ENCODE measurements around the gene COPE. TPM values are rescaled to one million over a fixed set of nuclear protein-coding genes. Genes with fewer than 3 reads are reported as not detected.

Gene COPE
- total RNA-seq, 4 donors from 2014 or later, result 121 to 195 (median 152) TPM

DNA sequence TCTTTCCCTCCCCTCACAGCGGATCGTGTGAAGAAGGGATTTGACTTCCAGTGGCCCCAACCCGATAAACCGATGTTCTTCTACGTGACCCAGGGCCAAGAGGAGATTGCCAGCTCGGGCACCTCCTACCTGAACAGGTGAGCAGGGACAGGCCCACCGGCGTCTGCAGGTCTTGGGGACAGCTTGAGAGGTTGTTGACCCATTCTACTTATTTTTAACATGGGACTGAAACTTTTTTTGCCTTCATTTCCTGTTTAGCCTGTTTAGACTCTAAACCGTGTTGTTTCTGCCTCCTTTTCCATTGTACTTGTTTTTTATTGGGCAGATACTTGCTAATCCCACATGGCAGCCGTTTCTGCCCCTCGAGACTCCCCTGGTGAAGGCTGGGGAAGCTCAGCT is 58.9 kb downstream of the COPE start:
- H3K27ac ChIP-seq, result peak overlapping the region in 1 of 4 donors; percentile 36
- H3K36me3 ChIP-seq, result peaks cover 0 to 100% of the 10 kb centered on the region in 2 donors
- WGBS, 2 donors (ENCODE audit: low coverage in 1 of 2), result 75 to 80% methylated on average over 3 to 10 of the region's 11 CpGs
- peaks cover 0 to 25% (median 3%) of the 10 kb centered on the region in 3 donors for H3K4me1 ChIP-seq
- no peaks in the 10 kb centered on the region for H3K9me3 ChIP-seq
- no peak for ATAC-seq
- no peak overlapping the region for H3K4me3 ChIP-seq
- H3K27me3 ChIP-seq, result no peaks in the 10 kb centered on the region
- TF ChIP-seq EP300 (IDR thresholded peaks at IDR 0.05) (no peak), POLR2A (IDR thresholded peaks at IDR 0.05) (no peak), POLR2AphosphoS5 (IDR thresholded peaks at IDR 0.05) (no peak)
- TF ChIP-seq, protein P1, sequence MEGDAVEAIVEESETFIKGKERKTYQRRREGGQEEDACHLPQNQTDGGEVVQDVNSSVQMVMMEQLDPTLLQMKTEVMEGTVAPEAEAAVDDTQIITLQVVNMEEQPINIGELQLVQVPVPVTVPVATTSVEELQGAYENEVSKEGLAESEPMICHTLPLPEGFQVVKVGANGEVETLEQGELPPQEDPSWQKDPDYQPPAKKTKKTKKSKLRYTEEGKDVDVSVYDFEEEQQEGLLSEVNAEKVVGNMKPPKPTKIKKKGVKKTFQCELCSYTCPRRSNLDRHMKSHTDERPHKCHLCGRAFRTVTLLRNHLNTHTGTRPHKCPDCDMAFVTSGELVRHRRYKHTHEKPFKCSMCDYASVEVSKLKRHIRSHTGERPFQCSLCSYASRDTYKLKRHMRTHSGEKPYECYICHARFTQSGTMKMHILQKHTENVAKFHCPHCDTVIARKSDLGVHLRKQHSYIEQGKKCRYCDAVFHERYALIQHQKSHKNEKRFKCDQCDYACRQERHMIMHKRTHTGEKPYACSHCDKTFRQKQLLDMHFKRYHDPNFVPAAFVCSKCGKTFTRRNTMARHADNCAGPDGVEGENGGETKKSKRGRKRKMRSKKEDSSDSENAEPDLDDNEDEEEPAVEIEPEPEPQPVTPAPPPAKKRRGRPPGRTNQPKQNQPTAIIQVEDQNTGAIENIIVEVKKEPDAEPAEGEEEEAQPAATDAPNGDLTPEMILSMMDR (IDR thresholded peaks at IDR 0.05), result no peak

DNA sequence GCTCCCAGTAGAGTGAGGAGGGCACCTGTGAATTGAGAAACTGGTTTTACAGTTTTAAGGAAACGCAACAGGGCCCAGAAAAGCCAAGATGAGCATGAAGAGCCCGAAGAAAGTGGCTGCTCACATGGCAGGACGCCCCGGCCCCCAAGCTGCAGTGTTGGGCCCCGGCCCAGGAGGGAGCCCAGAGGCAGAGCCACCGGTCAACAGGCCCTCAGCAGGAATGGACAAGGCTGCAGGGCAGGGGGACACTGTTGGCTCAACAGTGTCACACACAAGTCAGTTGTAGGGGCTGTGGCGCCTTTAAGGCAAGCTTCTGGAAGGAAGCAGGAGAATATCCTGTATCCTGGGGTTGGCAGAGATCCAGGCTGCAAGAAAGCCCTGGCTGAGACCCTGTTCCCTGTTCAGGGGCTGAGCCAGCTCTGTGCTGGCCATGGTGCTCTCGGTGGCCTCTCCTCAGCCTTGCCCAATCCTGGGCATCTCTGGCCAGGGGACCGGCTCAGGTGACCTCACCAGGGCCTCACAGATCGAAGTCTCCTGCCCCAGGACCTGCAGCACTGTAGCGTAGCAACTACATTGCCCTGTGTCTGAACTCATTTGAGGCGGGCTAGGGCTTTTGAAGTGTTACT is 59.4 kb downstream of the COPE start:
- no peak for TF ChIP-seq EP300 (IDR thresholded peaks at IDR 0.05)
- no peak for TF ChIP-seq POLR2AphosphoS5 (IDR thresholded peaks at IDR 0.05)
- no peak for TF ChIP-seq POLR2A (IDR thresholded peaks at IDR 0.05)
- TF ChIP-seq, protein P1 (IDR thresholded peaks at IDR 0.05), result no peak
- Histone ChIP-seq H3K36me3 (peaks cover 0 to 100% of the 10 kb centered on the region in 2 donors), H3K27me3 (no peaks in the 10 kb centered on the region), H3K4me3 (no peak overlapping the region), H3K4me1 (peaks cover 0 to 25% (median 3%) of the 10 kb centered on the region in 3 donors), H3K27ac (peak overlapping the region in 1 of 4 donors; percentile 36), H3K9me3 (no peaks in the 10 kb centered on the region)
- peak; percentile 46 for ATAC-seq
- WGBS, 2 donors (ENCODE audit: low coverage in 1 of 2), result 60% methylated on average over 1 of the region's 12 CpGs; no CpG with 5 or more reads in 1 of the 2 donors

DNA sequence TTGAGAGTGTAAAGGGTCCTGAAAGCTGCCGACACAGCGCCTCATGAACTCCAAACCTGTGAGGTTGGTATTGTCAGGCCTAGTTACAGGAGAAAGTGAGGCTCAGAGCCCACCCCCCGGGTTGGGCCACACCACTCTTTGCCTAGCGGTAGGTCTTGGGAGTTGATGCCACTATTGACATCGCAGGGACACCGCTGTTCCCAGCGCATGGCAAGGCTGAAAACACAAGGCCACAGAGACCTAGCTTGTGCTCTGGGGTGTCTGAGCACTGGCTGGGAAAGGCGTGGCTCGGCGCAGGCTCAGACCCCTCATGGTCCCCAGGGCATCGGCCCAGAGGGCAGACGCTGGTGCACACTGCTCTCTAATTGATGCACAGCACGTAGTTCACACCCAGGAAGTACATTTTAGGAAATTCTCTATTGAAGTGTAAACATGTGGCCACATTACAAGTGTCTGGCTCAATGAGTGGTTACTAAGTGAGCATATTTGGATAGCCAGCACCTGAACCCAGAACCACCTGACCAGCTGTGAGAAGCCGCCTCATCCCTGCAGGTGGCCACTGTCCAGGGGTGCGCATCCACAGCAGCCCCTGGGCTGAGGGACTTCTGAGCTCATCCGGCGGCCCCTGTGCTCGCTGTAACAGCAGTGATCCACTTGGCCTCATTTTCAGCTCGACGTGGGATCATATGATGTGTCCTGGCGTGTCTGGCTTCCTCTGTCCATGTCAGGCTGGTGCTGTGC is 60.1 kb downstream of the COPE start:
- H3K27me3 ChIP-seq, result no peaks in the 10 kb centered on the region
- H3K27ac ChIP-seq, result peak overlapping the region in 1 of 4 donors; percentile 36
- peaks cover 0 to 100% of the 10 kb centered on the region in 2 donors for H3K36me3 ChIP-seq
- WGBS, 2 donors (ENCODE audit: low coverage in 1 of 2), result 79 to 94% methylated on average over 5 to 7 of the region's 21 CpGs
- no peak overlapping the region for H3K4me3 ChIP-seq
- TF ChIP-seq, protein P1 (IDR thresholded peaks at IDR 0.05), result no peak
- TF ChIP-seq POLR2A (IDR thresholded peaks at IDR 0.05), result no peak
- TF ChIP-seq EP300 (IDR thresholded peaks at IDR 0.05), result no peak
- no peak for TF ChIP-seq POLR2AphosphoS5 (IDR thresholded peaks at IDR 0.05)
- peaks cover 0 to 25% (median 3%) of the 10 kb centered on the region in 3 donors for H3K4me1 ChIP-seq
- no peaks in the 10 kb centered on the region for H3K9me3 ChIP-seq
- no peak for ATAC-seq

DNA sequence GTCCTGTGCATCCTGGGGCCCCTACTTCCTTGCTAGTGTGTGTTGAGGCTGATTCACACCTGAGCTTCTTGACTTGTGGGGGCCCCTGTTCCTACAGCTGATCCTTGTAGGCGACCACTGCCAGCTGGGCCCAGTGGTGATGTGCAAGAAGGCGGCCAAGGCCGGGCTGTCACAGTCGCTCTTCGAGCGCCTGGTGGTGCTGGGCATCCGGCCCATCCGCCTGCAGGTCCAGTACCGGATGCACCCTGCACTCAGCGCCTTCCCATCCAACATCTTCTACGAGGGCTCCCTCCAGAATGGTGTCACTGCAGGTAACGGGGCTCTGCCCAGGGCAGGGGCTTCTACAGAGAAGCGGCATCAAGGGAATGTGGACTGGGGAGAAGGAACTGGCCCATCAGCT is 62.0 kb downstream of the COPE start:
- no peak for ATAC-seq

More for the DNA sequence above, 62.0 kb downstream of the COPE start:
- TF ChIP-seq POLR2A (IDR thresholded peaks at IDR 0.05) (no peak), EP300 (IDR thresholded peaks at IDR 0.05) (no peak), POLR2AphosphoS5 (IDR thresholded peaks at IDR 0.05) (no peak)
- TF ChIP-seq, protein P1 (IDR thresholded peaks at IDR 0.05), result no peak
- H3K4me3 ChIP-seq, result no peak overlapping the region
- H3K27ac ChIP-seq, result no peak overlapping the region
- H3K4me1 ChIP-seq, result peaks cover 0 to 25% (median 3%) of the 10 kb centered on the region in 3 donors
- 80% methylated on average over 1 of the region's 13 CpGs; no CpG with 5 or more reads in 1 of the 2 donors for WGBS, 2 donors (ENCODE audit: low coverage in 1 of 2)
- H3K36me3 ChIP-seq, result peaks cover 0 to 100% of the 10 kb centered on the region in 2 donors
- H3K27me3 ChIP-seq, result no peaks in the 10 kb centered on the region
- H3K9me3 ChIP-seq, result no peaks in the 10 kb centered on the region

Data from gastroesophageal sphincter (tissue), 4 donors.